HG03103 (cell line): ENCODE measurements around the gene MT1HL1.
"Not testable (repeated sequence)": the region's sequence is repeated elsewhere in the genome, so short reads cannot be mapped to it uniquely, and the experiment has no call there.

Experiments
- ATAC-seq: cut with Tn5 transposase; IDR thresholded peaks from one replicate; pipeline ENCODE4 v1.9.1; 2021; ENCODE audit warnings: low read depth; ENCODE audit not compliant: unreplicated experiment

Gene MT1HL1

DNA sequence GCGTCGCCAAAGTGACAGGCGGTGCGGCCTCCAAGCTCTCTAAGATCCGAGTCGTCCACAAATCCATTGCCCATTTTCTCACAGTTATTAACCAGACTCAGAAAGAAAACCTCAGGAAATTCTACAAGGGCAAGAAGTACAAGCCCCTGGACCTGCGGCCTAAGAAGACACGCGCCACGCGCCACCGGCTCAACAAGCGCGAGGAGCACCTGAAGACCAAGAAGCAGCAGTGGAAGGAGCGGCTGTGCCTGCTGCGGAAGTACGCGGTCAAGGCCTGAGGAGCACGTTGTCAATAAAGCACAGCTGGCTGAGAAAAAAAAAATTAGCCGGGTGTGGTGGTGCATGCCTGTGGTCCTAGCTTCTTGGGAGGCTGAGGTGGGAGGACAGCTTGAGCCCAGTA, 22.8 kb downstream of the MT1HL1 start:
- not testable (repeated sequence) for ATAC-seq

GRCh38 chr1:236980673-236981072, 23.6 kb downstream of the MT1HL1 start:
- no peak for ATAC-seq

DNA sequence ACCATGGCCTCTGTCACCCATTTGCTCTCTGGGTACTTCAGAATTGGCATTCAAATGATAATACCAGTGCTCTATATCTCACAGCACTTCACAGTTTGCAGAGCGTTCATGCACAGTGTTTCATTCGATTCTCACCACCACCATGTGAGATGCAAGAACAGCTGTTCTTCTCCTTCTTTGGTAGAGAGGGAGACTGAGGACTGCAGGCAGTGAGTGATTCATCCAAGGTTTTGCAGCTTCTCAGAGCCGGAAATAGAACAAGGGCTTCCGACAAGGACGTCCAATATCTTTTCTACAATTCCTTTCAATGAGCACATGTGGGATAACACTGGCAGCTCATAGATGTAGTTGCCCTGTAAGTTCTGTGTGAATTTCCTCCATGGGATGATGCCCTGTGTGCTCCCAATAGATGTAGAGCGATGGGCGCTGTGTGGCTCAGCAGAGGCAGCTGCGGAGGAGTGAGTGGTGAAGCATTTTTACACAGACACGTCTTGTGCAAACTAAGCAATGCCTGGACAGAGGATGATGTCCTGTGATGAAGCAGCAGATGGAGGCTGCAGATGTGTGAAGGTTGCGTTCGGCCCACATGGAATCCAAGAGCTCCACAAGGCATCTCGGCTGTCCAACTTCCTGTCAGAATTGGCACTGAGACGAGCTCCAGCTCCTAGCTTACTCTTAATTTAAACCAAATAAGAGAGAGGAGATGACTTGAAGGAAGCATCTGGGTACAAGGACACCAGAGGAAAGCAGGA, 24.9 kb downstream of the MT1HL1 start:
- no peak for ATAC-seq

DNA sequence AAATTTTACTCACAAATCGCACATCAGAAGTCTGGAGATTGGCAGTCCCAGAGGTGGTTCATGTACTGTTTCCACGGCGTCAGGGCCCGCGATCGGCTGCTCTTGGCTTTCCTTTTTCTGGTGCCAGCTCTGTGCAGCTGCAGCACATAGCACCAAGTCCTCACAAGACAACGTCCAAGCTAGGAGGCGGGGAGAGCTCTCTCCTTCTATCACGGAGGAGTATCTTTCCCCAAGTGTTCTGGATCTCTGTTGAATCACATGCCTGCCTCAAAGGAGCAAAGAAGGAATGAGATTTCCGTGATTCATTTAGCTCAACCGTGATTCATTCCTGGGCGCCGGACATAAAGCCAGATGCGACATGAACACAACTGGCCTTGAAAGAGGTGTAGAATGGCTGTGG, 25.5 kb downstream of the MT1HL1 start:
- ATAC-seq = no peak

- ATAC-seq = no peak
Measured at GRCh38 chr1:236975461-236975860, 28.8 kb downstream of the MT1HL1 start.

DNA sequence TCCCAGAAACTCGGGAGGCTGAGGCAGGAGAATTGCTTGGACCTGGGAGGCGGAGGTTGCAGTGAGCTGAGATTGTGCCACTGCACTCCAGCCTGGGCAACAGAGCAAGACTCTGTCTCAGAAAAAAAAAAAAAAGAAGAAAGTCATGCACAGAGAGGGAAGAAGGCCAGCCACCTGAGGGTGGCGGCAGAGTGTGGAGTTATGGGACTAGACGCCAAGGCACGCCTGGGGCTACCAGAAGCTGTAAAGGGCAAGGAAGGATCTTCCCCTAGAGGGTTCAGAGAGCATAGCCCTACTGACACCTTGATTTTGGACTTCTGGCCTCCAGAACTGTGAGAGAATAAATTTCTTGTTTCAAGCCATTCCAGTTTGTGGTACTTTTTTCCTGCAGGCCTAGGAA, 30.2 kb downstream of the MT1HL1 start:
- ATAC-seq = not testable (repeated sequence)

- ATAC-seq = no peak
Measured at GRCh38 chr1:236966636-236967035, 37.6 kb downstream of the MT1HL1 start.

DNA sequence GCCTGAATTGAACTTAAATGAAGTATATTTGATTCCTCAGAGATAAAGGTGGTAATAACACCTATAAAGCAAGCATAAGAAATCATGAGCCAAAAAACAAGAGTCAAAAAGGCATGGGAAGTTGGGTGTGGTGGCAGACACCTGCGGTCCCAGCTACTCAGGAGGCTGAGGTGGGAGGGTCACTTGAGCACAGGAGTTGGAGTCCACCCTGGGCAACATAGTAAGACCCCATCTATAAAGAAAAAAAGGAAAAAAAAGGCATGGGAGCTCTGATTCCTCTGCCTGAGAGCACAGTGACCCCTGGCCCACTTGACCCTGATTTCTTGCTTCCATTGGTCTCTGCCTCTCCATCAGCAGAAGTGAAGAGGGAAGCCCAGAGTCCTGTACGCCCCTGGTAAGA, 40.3 kb downstream of the MT1HL1 start:
- ATAC-seq = no peak

GRCh38 chr1:236959112-236959511, 45.1 kb downstream of the MT1HL1 start:
- ATAC-seq = no peak

- ATAC-seq = no peak
Measured at GRCh38 chr1:236957235-236957634, 47.0 kb downstream of the MT1HL1 start.
